Measurements from ENCODE around the gene IKBIP. TPM values are rescaled to one million over a fixed set of nuclear protein-coding genes. Genes with fewer than 3 reads are reported as not detected.
A peak's percentile ranks its signal among the peaks of the same experiment; 100 is the strongest.

IKBIP gene
- total RNA-seq, 1 experiment from 2014 or later: 16.5 TPM

DNA sequence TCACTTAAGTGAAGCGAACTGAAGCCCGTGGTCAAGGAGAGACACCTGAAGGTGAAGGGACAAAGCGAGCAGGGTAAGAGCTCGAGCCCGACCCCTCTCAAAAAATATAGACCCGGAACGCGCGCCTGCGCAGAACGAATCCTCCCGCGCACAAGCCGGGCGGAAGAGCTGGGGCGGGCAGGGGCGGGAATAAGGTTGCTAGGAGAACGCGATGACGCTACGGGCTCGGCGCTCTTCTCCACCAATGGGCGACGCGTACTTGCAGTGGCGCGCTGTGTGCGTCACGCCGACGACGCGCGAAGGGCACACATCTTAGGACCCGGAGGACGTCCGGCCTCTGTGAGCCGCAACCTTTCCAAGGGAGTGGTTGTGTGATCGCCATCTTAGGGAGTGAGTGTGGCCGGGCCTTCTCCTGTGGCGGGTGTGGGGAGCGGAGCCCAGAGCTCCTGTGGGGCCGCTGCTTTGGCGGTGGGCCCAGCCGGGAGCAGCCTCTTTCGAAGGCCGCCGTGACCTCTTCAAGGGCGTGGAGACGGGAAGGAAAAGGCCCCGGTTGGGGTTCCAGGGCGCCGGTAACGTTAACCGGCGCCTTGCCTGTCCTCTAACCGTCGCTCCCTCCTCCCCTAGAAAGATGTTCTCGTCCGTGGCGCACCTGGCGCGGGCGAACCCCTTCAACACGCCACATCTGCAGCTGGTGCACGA, 51.1 kb downstream of the IKBIP start, which contains the start of gene SLC25A3:
TSS of gene SLC25A3 (plus strand) at position 336 of the 699 bp plus-strand sequence. CDS start at position 629, 293 bp downstream.
- peaks cover 2% of the 10 kb centered on the region in 2 experiments; a peak in 1 of 5 replicates for H3K9me3 Mint-ChIP-seq
- no peak within 1 kb of the TSS for H3K4ac ChIP-seq (ENCODE audit: low read depth, low read length)
- no peaks in the 10 kb centered on the region for H3K27me3 ChIP-seq (ENCODE audit: insufficient read depth, low read length)
- H2BK20ac ChIP-seq (ENCODE audit: low read depth, low read length, poor library complexity, severe bottlenecking): no peak within 1 kb of the TSS
- no peaks in the 10 kb centered on the region for H4K20me1 ChIP-seq (ENCODE audit: control insufficient read depth, insufficient read depth, insufficient read length)
- no peak within 1 kb of the TSS for H4K91ac ChIP-seq (ENCODE audit: insufficient read length, low read depth, low read length)
- H3K23ac ChIP-seq (ENCODE audit: insufficient read length, low read depth, low read length): no peak within 1 kb of the TSS
- H4K5ac ChIP-seq (ENCODE audit: insufficient read length, low read depth, low read length): peak within 1 kb of the TSS; percentile 11
- H3K27me3 Mint-ChIP-seq (ENCODE audit: low read depth): no peaks in the 10 kb centered on the region
- peaks cover 3% of the 10 kb centered on the region for H3K23me2 ChIP-seq (ENCODE audit: insufficient read length, low read depth, low read length, poor library complexity, severe bottlenecking)
- H3K36me3 Mint-ChIP-seq (ENCODE audit: insufficient read depth in 1 of 3, low read depth in 3 of 3): peaks cover 37 to 43% (median 40%) of the 10 kb centered on the region in 3 experiments
- H3K14ac ChIP-seq (ENCODE audit: insufficient read depth, low read length): peak within 1 kb of the TSS; percentile 85
- H2BK120ac ChIP-seq (ENCODE audit: low read depth, low read length, poor library complexity, severe bottlenecking): no peak within 1 kb of the TSS
- no peak within 1 kb of the TSS for H2AK5ac ChIP-seq (ENCODE audit: insufficient read length, low read length)
- peak within 1 kb of the TSS; percentile 85 to 99 (median 98) for H3K27ac Mint-ChIP-seq
- H3K4me1 ChIP-seq (ENCODE audit: insufficient read depth, low read length): no peaks in the 10 kb centered on the region
- no CpG with 5 or more reads among the region's 67 CpGs for WGBS (ENCODE audit: extremely low coverage, insufficient read length, low lambda C conversion rate)
- H2BK5ac ChIP-seq (ENCODE audit: insufficient read length, low read length): peak within 1 kb of the TSS; percentile 81
- no peak within 1 kb of the TSS for H3T11ph ChIP-seq (ENCODE audit: low read length)
- peak; percentile 98 for DNase-seq
- H3K4me1 Mint-ChIP-seq: peaks cover 16 to 21% of the 10 kb centered on the region in 2 experiments
- H4K8ac ChIP-seq (replicated peaks; ENCODE audit: insufficient read length, low read depth, low read length): no peak within 1 kb of the TSS
- H3K79me2 ChIP-seq (ENCODE audit: insufficient read depth, low read length): peaks cover 26% of the 10 kb centered on the region; the same call in 1 of the 2 replicates
- H3K4me2 ChIP-seq (ENCODE audit: insufficient read depth, insufficient read length, low read length): peak within 1 kb of the TSS; percentile 88
- H2AFZ ChIP-seq (ENCODE audit: low read length): no peak within 1 kb of the TSS
- no peaks in the 10 kb centered on the region for H3K79me1 ChIP-seq (ENCODE audit: insufficient read depth, low read depth, low read length, poor library complexity, severe bottlenecking)
- no peak within 1 kb of the TSS for H2BK12ac ChIP-seq (ENCODE audit: insufficient read length, low read depth, low read length)
- H2BK15ac ChIP-seq (ENCODE audit: low read depth, low read length): no peak within 1 kb of the TSS
- peak within 1 kb of the TSS; percentile 90 to 91 for H3K4me3 Mint-ChIP-seq
- TF ChIP-seq CTCF (conservative IDR thresholded peaks at IDR 0.05): no peak
- peak within 1 kb of the TSS; percentile 15 for H3K56ac ChIP-seq (ENCODE audit: insufficient read length, low read depth, low read length)
- H3K27ac ChIP-seq (ENCODE audit: insufficient read length, low read depth, low read length): no peak within 1 kb of the TSS
- peak within 1 kb of the TSS; percentile 86 for H3K18ac ChIP-seq (ENCODE audit: insufficient read length, low read depth, low read length)
- peak within 1 kb of the TSS; percentile 98 for H3K9ac ChIP-seq (ENCODE audit: extremely low read depth, insufficient read length, low read length)
- H3K9me3 ChIP-seq (ENCODE audit: control insufficient read depth, low read depth, low read length): no peaks in the 10 kb centered on the region

Data from H9 (cell line).